Lung (tissue), 12 donors: ENCODE results near the gene MBD3. TPM values are rescaled to one million over a fixed set of nuclear protein-coding genes. Genes with fewer than 3 reads are reported as not detected.

Source experiments
- ATAC-seq: fragments of 200-7000 bp; cut with Tn5 transposase; one replicate; pipeline ENCODE4 v1.9.1; 2020; ENCODE audit warnings: moderate number of reproducible peaks; ENCODE audit not compliant: insufficient read depth, low FRiP score
- DNase-seq, 3 donors: peaks; one replicate each; pipeline ENCODE4 v3.0.0-alpha.2; 2013 to 2017
- H3K27ac ChIP-seq, 2 donors: one replicate each; pipeline ENCODE4 v1.5.1; 2013; ENCODE audit warnings: mild to moderate bottlenecking in 2 of 2, moderate library complexity in 2 of 2, control low read depth in 1 of 2, inconsistent platforms in 1 of 2, low read depth in 1 of 2, low read length in 1 of 2
- H3K27me3 ChIP-seq, 3 donors: one replicate each; pipeline ENCODE4 v1.5.1; 2013; ENCODE audit warnings: low read length in 2 of 3; ENCODE audit not compliant: control insufficient read depth in 3 of 3, insufficient read depth in 3 of 3
- H3K36me3 ChIP-seq, 4 donors: one replicate each; pipeline ENCODE4 v1.5.1; 2013; ENCODE audit warnings: low read length in 4 of 4, mild to moderate bottlenecking in 1 of 4, moderate library complexity in 1 of 4; ENCODE audit not compliant: control insufficient read depth in 4 of 4, insufficient read depth in 4 of 4
- H3K4me1 ChIP-seq, 5 donors: one replicate each; pipeline ENCODE4 v1.5.1; 2013; ENCODE audit warnings: low read length in 5 of 5, mild to moderate bottlenecking in 2 of 5, moderate library complexity in 1 of 5; ENCODE audit not compliant: control insufficient read depth in 5 of 5, insufficient read depth in 5 of 5
- H3K4me3 ChIP-seq: one replicate; pipeline ENCODE4 v1.5.1; 2013; ENCODE audit warnings: mild to moderate bottlenecking, control low read depth, moderate library complexity
- H3K9ac ChIP-seq, 2 donors: one replicate each; pipeline ENCODE4 v1.5.1; 2013; ENCODE audit warnings: low read length in 2 of 2, control low read depth in 1 of 2; ENCODE audit not compliant: insufficient read depth in 1 of 2
- H3K9me3 ChIP-seq, 4 donors: one replicate each; pipeline ENCODE4 v1.5.1; 2013; ENCODE audit warnings: low read length in 3 of 4, mild to moderate bottlenecking in 1 of 4, moderate library complexity in 1 of 4; ENCODE audit not compliant: control insufficient read depth in 4 of 4, insufficient read depth in 3 of 4
- CTCF ChIP-seq: IDR thresholded peaks from 2 replicates; pipeline ENCODE4 v1.5.1; 2012; ENCODE audit warnings: mild to moderate bottlenecking; ENCODE audit errors: control extremely low read depth, extremely low read depth
- WGBS, 2 donors: extraction: QIAGEN DNeasy Blood & Tissue Kit; methylation state at CpG; one replicate each; pipeline ENCODE4 v1.1.7; 2013; 5-methylcytosine and 5-hydroxymethylcytosine counted together
- polyA plus RNA-seq, 2 donors: library from polyadenylated mRNA; stranded (reverse); fragments of 200-250 nt; gene quantifications; one replicate each; pipeline ENCODE4 v1.2.1, GENCODE V29; 2013
- total RNA-seq, 2 donors: library from RNA; depleted of rRNA in 1 of 2; stranded (reverse); fragments of >200 nt in 1 of 2; gene quantifications; one replicate each; pipeline ENCODE4 v1.2.1, GENCODE V29; 2014 to 2021
- donor health status: control.
- donor health status: control.
- donor health status: Bipolar disorder and iron deficiency.
- donor health status: healthy.
- donor health status: DM: yes; HTN: yes; CAD: no.

The MBD3 gene
- total and polyA plus RNA-seq, 4 donors = 48.1 to 129 (median 88.7) TPM

- DNase-seq (no peak), ATAC-seq (no peak)
- no peak overlapping the region for H3K27ac ChIP-seq
- H3K27me3 ChIP-seq = no peaks in the 10 kb centered on the region
- no peak for TF ChIP-seq CTCF
- H3K9me3 ChIP-seq = no peaks in the 10 kb centered on the region
- H3K9ac ChIP-seq = no peak overlapping the region
- no peak overlapping the region for H3K4me3 ChIP-seq
- peaks cover 0 to 44% (median 5%) of the 10 kb centered on the region in 4 donors for H3K36me3 ChIP-seq
- 91 to 94% methylated on average over 18 to 20 of the region's 20 CpGs for WGBS, 2 donors
- H3K4me1 ChIP-seq = no peaks in the 10 kb centered on the region
Measured at GRCh38 chr19:1630012-1630411, 37.3 kb upstream of the MBD3 start.

- no peak for TF ChIP-seq CTCF
Measured at GRCh38 chr19:1629256-1629808, 36.7 kb upstream of the MBD3 start.

GRCh38 chr19:1627194-1627593, 34.5 kb upstream of the MBD3 start:
- WGBS, 2 donors = 95 to 97% methylated on average over 17 of the region's 17 CpGs
- no peak for DNase-seq
- ATAC-seq = no peak

More at GRCh38 chr19:1629256-1629808, 36.7 kb upstream of the MBD3 start:
- DNase-seq (no peak), ATAC-seq (no peak)
- no peaks in the 10 kb centered on the region for H3K4me1 ChIP-seq
- no peak overlapping the region for H3K9ac ChIP-seq
- no peak overlapping the region for H3K4me3 ChIP-seq
- no peaks in the 10 kb centered on the region for H3K9me3 ChIP-seq
- H3K27ac ChIP-seq = no peak overlapping the region
- H3K36me3 ChIP-seq = peaks cover 0 to 42% (median 0%) of the 10 kb centered on the region in 4 donors
- H3K27me3 ChIP-seq = no peaks in the 10 kb centered on the region
- WGBS, 2 donors = 96 to 98% methylated on average over 24 of the region's 24 CpGs

More at GRCh38 chr19:1627194-1627593, 34.5 kb upstream of the MBD3 start:
- Histone ChIP-seq H3K9ac (no peak overlapping the region), H3K27me3 (no peaks in the 10 kb centered on the region), H3K9me3 (no peaks in the 10 kb centered on the region), H3K27ac (no peak overlapping the region), H3K4me3 (no peak overlapping the region), H3K36me3 (peaks cover 0 to 36% (median 7%) of the 10 kb centered on the region in 4 donors), H3K4me1 (no peaks in the 10 kb centered on the region)
- no peak for TF ChIP-seq CTCF
